GM19238 (cell line): ENCODE data around the gene CD53.
"Not testable (repeated sequence)": the region's sequence is repeated elsewhere in the genome, so short reads cannot be mapped to it uniquely, and the experiment has no call there.

Experiments
- DNase-seq: peaks from one replicate; pipeline ENCODE4 v3.0.0; 2011; ENCODE audit warnings: low spot score; ENCODE audit not compliant: insufficient read length

Gene CD53

DNA sequence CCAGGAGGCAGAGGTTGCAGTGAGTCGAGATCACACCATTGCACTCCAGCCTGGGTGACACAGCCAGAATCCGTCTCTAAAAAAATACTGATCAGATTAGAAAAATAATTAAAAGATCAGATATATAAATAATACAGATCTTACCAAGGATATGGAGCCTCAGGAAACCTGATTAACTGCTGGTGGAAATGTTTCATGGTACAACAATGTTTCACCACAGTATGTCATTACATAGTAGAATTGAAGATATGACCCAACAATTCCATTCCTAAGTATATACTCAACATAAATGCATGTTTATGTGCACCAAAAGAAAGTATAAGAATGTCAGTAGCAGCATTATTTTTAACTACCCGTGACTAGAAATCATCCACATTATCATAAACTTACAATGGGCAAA is 41.7 kb downstream of the CD53 start:
- DNase-seq: no peak

DNA sequence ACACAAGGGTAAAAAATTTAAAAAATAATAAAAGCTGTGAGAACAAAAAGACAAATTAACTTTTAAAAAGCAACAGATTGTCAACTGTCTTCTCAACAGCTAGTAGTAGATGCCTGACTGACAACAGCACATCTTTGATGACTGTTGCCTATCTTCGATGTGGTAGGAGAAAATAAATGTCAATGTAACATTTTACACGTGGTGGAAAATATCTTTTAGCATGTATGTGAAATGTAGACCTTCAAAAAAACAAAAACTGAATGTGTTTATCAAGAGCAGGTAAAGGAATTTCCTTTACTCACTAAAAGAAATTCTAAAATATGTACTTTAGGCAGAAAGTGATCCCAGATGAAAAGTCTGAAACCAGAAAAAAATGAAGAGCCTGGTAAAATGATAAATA is 42.9 kb downstream of the CD53 start:
- no peak for DNase-seq

DNA sequence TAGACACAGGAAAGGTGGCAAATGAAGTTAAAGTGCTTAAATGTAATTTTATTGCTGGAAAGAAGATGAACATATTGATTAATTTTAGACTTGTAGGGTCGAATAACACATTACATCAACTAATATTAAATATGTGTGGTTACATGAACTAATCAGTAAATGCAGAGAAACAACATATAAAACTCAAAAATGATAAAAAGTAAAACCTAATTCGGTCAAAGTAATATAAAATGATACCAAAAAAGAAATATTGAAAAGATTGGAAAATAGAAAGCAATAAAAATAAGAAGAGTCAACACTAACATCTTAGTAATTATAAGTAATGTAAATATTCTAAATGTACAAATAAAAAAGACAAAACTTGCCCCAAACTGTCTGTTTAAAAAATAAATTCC is 43.3 kb downstream of the CD53 start:
- DNase-seq: no peak

DNA sequence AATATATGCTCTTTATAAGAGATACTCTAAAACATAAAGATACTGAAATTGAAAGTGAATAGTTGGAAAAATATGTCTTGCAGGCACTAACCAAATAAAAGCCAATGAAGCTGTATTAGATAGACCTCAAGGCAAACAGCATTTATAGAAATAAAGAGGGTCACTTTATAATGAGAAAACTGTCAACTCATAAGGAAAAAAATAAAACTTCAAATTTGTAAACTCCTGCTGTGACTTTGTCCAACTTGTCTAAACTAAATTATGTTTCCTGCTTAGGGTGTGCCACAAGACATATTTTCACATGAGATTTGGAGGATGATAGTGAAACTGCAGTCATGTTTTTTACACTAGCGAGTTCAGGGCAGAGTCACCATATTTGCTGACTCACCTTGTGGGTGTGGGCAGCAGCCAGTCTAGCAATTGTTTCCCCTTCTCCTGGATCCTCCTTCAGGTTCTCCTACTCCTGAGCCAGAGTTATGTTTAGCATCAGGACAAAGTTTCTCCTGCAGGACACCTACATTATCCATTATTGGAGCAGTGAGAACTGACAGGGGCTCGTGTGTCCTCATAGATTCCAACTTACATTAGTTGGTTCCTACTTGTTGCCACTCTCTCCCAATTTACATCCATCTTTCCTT is 43.8 kb downstream of the CD53 start:
- peak; percentile 13 for DNase-seq

DNA sequence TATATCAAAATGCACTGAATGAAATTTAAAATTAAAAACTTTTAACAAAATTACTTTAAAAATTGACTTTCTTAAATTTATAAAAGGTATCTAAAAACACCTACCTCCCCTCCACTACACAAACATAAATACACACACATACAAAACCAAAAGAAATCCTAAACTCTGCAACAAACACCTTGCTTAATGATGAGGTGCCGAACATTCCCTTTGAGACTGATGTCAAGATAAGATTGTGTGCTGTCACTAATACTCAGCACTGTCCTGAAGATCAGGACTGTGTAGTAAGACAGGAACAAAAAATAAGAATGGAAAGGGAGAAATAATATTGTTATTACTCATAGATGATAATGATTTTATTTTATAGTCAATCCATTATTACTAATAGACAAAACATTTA is 45.1 kb downstream of the CD53 start:
- no peak for DNase-seq

DNA sequence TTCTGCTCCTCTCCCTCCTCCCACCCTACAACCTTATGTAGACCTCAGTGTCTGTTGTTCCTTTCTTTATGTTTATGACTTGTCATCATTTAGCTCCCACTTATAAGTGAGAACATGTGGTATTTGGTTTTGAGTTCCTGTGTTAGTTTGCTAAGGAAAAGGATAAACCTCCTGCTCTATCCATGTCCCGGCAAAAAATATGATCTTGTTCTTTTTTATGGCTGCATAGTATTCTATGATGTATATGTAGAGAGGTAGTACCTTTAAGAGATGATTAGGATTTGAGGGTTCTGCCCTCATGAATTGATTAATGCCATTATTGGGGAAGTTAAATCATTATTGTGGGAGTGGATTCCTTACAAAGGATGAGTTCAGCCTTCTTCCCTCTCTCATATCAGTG is 49.0 kb downstream of the CD53 start:
- no peak for DNase-seq

DNA sequence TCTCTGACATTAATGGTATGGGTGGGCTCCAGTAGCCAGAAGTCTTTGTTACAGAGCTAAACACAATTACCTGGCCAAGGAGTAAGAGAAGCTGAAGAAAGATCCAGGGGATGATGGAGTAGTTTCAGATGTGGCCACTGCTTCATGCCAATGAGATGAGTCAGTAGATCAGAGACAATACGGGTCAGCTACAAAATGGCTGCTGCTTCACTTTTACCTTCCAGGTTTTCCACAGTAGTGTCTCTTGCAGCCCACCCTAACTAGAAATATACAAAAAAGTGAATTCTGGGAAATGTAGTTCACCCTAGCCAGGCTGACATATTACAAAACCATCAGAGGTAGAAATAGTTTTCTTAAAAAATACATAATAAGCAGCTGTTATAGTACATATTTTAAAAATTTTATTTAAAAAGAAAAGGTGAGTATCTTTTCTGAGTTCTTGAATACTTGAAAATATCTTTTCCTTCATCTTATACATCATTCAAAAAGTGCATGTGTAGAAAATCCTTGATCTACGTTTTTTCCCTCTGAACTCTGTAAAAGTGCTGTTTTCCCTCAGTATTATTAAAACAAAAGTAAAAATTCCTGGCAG is 54.6 kb downstream of the CD53 start:
- DNase-seq: no peak

DNA sequence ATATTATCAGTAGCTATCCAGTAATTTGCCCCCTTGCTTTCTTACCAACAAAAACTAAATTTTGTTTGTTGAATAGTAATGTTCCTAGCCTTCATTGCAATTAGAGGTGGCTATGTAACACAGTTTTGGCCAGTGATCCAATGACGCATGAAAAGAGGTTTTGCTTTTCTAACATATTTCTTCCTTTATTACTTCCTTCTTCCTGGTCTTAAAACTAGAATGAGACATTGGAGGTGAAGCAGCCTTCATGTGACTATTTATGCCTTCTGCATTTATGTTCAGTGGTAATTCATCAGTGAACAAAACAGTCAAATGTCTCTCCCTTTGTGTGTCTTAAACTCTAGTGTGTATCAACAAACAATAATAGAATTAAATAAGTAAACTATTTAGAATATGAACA is 55.2 kb downstream of the CD53 start:
- DNase-seq: no peak

DNA sequence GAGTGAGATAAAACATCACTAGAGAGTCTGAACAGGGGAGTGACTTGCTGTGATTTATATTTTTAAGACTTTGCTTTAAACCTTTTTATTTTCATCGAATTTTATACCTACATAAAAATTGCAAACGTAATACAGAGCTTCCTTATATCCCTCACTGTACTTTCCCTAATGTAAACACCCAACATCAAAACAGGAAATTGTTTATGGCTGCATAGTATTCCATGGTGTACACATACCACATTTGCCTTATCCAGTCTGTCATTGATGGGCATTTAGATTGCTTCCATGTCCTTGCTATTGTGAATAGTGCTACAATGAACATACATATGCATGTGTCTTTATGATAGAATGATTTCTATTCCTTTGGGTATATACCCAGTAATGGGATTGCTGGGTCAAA is 56.0 kb downstream of the CD53 start:
- no peak for DNase-seq

DNA sequence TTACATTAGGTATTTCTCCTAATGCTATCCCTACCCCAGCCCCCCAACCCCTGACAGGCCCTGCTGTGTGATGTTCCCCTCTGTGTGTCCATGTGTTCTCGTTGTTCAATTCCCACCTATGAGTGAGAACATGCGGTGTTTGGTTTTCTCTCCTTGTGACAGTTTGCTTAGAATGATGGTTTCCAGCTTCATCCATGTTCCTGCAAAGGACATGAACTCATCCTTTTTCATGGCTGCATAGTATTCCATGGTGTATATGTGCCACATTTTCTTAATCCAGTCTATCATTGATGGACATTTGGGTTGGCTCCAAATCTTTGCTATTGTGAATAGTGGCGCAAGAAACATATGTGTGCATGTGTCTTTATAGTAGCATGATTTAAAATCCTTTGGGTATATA is 58.1 kb downstream of the CD53 start:
- DNase-seq: not testable (repeated sequence)

DNA sequence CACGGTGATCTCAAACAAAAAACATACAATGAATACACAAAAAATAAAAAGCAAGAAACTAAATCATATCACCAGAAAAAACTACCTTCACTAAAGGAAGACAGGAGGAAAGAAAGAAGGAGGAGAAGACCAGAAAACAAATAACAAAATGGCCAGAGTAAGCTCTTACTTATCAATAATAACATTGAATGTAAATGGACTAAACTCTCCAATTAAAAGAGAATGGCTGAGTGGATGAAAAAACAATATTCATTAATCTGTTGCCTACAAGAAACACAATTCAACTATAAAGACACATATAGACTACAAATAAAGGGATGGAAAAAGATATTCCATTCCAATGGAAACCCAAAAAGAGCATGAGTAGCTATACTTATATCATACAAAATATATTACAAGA is 63.6 kb downstream of the CD53 start:
- no peak for DNase-seq

DNA sequence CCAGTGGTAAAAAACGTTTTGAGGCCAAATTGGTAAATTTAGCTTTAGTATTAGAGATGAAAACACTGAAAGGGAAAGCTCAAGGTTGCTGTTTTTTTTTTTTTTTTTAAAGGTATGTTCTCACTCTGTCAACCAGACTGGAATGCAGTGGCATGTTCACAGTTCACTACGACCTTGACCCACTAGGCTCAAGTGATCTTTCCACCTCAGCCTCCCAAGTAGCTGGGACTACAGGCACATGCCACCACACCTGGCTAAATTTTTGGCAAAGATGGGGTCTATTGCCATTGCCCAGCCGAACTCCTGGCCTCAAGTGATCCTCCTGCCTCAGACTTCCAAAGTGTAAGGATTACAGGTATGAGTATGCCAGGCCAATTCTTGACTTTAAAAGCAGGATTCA is 71.9 kb downstream of the CD53 start:
- no peak for DNase-seq

DNA sequence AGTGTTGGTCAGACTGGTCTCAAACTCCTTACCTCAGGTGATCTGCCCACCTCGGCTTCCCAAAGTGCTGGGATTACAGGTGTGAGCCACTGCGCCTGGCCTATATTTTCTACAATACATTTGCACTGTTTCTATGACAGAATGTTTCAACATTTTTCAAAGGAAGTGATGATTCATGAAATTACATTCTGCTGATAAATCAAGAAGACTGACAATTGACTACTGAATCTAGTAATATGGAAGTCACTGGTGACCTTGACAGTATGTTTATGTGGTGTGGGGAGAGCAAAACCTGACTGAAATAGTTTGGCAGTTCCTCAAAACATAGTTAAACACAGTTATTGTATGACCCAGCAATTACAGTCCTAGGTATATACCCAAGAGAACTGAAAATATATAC is 72.7 kb downstream of the CD53 start:
- DNase-seq: no peak

DNA sequence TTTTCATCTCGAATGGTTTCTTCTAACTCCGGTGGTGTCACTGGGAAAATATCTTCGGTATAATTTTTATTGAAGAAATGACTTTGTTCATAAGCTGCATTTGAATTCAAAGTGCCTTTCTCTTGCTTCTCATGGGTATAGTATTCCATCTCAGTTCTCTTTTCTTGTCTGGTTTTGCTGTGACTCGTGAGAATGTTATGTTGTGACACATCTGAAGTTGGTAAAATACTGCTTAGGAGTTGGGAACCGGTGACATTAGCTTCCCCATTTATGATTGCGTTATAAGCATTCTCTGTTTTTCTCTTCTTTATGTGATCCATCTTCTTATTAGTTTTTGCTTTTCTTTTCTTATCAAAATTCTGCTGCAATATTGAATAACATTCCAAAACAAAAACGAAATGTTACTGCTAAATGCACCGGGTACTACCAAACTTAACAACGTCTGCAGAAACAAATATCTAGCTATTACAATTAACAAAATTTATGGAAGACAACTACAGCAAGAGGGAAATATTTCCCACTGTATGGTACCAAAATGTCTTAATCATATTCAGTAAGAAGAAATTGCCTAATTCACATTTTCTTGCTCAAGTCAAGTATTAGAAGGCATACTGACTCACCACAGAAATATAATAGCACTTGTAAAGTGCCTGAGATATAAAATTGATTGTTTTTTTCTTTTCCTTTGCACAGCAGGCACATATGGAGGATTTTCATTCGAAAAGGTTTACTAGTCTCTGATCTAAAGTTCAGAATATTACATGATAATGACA is 75.3 kb downstream of the CD53 start:
- DNase-seq: no peak
